GM21367 (cell line): Measurements from ENCODE around the gene LRTM2.

Experiments
- ATAC-seq: cut with Tn5 transposase; IDR thresholded peaks from one replicate; pipeline ENCODE4 v1.9.1; 2021; ENCODE audit not compliant: unreplicated experiment

Gene LRTM2

DNA sequence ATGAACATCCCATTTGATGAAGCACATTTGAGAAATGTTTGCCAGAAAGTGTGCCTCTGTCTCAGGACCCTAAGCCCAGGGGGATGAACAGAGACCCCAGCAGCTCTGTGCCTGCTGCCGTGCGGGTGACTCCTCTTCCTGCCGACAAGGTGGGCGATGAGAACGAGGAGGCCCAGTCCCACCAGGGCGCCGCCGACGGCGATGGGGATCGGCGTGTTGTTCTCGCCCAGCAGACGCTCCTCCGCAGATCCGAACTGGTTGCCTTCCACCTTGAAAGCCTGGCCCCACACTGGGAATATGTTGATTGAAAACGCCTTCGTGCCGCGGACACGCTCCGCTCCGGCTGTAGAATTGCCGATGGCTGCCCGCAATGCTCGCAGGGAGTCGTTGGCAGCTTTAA lies 44.1 kb downstream of the LRTM2 start:
- ATAC-seq: no peak

DNA sequence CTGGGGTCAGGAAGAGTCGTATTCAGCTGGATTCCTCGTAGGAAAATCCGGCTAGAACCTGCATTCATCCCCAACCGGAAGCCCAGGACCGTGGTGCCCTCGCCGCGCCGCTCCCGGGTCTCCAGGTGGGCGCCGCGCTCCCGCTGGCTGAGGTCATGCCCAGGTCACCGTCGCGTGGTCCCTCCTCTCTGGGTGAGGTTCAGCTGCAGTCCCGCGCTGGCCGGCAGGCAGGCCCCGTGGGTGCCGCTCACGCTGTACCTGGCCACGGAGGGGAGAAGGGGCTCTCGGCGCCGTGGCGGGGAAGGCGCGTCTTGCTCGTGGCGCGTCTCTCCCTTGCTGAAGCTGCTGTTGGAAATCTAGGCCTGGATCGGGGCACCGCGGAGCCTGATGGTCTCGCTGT lies 44.5 kb downstream of the LRTM2 start:
- ATAC-seq: no peak

DNA sequence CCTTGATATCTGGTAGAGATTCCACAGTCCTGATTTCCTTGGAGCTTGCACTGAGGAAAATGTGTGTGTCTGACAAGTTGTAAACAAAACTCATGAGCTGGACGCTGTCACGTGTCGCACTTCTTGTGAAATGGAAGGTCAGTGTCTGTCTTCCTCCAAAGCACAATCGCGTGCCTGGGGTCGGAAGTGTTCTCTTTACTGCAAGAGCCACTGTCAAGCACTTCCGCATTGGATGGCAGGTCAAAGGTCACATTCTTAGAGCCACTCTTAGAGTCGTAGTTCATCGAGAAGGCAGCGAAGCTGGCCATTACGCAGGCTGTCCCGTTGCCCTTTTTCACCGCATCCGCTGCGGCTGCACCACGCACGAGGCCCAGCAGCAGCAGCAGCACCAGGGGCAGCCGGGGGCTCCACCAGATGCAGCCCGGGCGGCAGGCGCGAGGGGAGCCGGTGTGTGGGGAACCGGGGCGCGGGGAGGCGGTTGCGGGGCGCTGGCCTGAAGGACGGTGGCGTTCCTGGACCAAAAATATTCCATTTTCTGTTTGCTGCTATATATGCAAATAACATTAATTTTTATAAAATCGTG lies 45.0 kb downstream of the LRTM2 start:
- no peak for ATAC-seq

DNA sequence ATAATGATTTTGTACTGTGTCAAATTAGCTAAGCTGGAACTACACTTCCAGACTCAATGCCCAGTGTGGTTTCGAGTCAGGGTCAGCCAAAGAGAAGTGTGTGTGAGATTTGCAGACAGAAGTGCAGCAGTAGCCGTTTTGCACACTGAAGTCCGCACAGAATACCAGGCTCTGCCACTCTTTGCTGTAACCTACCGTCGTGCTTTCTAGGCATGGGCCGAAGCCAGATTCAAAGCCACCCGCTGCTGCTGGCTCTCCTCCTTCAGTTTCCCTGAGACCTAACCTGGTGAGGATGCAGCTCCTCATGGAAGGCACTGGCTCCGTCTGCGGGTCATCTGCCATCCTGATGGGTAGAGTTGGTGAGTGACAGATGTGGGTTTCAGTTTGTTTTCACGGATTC lies 48.8 kb downstream of the LRTM2 start:
- ATAC-seq: no peak

DNA sequence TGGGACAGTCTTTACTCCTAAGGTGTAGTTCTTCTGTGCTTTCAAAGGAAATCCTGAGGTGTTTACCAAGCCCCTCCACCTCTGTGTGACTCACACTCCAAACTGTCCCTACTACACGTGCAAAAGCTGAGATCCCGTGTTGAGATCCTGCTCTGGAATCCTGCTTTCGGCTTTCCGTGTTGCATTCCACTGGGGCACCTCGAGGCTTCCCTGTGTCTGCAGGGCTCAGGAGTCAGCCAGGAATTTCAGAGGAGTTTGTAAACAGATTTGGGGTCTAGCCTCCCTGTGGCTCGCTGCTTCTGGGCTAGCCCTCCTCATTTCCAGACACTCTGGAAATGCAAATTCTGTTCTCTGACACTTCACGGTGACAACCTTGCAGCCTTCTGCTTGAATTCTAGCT lies 49.7 kb downstream of the LRTM2 start:
- ATAC-seq: no peak

DNA sequence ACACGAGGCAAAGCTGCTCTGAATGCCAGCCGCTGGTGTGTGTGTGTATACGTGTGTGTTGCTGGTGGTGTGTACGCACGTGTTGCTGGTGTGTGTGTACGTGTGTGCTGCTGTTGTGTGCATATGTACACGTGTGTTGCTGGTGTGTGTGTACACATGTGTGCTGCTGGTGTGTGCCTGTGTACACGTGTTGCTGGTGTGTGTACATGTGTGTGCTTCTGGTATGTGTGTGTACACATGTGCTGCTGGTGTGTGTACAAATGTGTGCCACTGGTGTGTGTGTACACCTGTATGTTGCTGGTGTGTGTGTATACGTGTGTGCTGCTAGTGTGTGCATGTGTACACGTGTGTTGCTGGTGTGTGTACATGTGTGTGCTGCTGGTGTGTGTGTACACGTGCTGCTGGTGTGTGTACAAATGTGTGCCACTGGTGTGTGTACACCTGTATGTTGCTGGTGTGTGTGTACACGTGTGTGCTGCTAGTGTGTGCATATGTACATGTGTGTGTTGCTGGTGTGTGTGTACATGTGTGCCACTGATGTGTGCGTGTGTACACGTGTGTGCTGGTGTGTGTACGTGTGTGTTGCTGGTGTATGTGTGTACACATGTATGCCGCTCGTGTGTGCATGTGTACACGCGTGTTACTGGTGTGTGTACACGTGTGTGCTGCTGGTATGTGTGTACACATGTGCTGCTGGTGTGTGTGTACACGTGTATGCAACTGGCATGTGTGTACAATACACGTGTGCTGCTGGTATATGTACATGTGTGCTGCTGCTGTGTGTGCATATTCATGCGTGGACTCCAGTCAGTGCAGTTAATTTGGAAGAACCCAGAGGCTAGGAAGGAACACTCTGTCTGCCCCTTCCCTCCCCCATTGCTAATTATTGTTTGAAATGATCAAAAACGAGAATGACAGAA lies 50.9 kb downstream of the LRTM2 start:
- no peak for ATAC-seq

DNA sequence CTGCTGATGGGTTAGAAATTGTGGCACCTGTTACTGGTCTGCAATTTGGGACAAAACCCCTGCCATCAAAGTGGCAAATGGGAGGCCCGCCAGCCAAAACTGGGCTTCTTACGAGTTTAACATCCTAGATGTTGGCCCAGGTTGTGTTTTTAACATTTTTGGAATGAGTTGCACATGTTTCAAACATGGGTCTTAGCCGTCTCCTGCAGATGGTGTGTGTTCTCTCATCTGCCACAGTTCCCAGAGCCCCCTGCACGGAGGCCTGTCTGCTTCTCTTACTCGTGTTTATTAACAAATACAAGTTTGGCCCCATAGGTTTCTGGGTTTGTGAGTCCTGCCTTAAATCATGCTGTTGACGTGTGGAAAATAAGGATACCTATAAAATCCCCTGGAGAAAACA lies 51.6 kb downstream of the LRTM2 start:
- ATAC-seq: no peak

DNA sequence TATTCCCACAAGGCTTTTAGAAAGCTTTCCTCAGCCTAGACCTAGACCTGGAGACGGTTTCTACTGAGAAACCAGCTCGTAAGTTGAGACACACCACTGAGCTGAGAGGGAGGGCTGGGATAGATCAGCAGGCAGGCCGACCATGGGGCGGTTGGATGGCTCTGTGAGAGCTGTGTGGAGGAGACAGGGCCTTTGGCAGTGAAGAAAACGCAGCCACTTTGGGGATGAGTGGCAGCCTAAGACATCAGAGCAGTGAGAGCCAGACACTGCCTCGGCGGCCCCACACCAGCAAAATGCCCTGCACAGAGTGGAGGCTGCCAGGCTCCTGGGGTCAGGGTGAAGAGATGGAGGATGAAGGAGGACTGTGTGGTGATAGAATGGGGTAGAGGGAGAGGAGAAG lies 52.1 kb downstream of the LRTM2 start:
- no peak for ATAC-seq

DNA sequence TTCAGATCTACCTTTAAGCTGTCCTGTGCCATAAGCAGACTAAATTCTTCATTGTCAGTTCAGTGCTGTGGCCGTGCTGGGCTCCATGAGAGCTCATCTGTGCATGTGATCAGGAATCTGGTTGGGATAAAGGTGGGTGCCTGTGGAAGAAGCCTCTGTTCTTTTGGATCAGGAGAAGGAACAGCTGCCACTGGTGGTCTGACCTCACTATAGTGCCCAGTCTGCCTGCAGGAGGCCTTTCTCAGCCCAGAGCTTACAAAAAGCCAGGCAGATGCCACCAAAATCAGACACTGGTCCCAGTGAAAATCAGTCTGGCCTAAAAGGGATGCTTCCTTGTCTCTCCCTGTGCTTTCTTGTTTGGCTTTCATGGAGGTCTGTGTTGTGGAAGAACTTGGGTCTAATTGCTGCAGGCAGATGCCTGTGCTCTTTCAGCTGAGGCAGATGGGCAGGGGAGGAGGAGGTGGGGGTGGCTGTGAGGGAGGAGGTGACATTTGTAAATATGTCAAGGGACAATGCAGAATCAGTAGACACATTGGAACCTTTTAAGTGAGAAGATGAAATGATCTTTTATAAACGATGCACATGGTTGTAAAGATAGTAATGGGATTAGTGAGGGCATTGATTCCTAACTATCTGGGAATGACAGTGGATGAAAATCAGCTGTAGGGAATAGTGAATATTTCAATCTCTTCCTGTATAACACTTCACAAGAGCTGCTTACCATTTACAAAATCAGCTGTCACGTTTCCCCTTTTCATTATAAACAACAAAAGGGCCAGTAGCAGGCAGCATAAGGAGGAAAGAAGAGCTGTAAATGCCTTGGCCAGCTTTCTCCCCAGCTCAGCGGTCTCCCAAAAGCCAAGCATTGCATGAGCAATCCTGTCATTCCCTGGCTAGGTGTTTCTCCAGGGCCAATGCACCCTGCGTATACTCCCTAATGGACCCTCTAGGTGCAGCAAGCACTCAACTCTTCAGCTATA lies 53.5 kb downstream of the LRTM2 start:
- ATAC-seq: no peak

DNA sequence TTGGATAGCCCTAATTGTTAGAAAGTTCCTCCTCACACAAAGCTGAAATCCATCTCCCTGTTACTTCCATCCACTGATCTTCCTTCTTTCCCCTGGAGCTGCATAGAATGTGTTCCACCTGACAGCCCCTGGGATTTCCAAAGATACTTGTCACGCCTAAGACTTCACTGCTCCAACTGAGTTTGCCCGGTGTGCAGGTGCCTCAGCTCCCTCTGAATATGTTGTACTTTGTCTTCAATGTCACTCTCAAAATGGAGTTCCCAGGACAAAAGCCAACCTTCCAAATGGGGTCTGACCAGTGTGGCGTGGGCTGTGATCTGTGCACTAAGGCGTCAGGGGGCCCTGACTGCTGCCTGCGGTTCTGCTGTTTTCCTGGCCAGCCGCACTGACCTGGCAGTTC lies 55.2 kb downstream of the LRTM2 start:
- no peak for ATAC-seq

DNA sequence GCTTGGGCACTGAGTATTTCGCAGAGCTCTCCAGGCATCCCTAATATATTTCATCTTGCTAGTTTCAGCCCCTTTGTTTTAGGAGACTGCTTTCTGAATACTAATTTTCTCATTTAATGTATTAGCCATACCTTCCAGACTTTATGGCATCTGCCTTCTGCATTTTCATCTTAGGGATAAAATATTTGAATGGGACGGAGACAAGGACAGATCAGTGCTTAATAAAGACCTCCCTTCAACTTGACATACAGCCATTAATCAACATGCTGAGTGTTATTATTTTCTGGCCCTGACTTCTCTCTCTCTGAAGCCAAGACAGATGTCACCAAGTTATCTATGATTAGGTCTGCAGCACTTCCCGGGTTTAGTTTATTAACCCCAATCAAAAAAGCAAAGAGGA lies 55.7 kb downstream of the LRTM2 start:
- no peak for ATAC-seq

DNA sequence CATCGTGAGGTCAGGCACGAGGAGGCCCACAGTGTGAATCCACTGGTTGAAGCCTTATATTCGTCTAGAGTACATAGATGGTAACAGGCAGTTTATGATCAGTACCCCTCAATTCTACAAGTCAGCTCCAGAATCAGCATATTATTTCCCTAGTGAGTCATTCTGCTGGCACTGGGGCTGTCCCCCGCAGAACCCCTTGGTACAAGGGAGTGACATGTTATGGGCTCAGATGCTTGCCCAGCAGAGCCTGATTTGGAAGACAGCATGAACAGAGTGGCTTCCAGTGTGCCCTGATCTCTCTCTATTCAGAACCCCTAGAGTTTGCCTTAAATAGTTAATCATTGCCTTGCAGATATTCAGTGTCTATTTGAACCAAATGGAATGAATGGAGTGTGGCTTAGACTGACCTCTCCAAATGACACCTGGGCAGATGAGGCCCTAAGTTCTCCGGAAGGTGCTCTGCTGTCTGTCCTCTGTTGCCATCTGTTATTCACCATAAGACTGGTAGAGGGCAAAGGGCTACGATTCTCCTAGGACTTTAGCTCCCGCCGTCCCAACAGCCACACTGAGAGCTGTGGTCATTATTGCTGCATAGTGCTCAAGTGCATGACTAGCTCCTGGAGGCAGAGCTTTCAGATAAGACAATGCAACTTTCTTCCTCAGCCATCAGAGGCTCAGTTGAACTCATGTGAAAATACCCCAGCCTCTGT lies 57.0 kb downstream of the LRTM2 start:
- ATAC-seq: no peak

DNA sequence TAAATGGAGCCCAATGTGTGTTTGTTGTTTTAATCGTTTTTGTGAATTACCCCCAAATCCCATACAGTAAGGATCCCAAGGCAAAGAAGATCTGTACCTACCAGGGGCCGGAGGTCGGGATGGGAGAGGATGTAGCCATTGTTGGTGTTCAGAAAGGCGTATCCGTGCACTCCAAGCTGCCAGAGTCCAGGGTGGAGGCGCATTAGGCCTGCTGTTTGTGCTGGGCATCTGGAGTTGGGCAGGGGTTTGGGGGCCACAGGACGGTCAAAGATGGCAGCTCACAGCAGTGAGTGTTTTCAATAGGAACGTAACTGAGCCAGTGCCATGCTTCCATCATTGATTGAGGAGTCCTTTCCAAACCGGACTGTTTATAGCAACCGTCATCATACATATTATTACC lies 57.8 kb downstream of the LRTM2 start:
- no peak for ATAC-seq

DNA sequence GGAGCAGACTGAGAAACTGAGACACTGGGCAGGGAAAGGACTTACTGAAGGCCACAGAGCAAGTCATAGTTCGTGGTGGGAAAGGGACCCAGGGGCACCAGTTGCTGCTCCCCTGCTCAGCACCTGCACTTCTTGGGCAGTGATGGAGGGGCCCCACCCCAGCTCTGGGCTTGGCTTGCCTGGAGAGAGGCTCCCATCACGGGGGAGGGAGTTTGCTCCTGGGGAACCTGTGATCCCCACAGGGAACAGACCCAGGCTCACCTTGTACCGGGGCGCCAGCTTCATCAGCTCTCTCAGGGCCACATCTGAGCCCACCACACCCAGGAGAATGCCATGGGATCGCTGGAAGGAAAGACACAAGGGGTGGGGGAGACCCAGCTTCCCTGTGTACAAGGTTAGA lies 58.3 kb downstream of the LRTM2 start:
- no peak for ATAC-seq

DNA sequence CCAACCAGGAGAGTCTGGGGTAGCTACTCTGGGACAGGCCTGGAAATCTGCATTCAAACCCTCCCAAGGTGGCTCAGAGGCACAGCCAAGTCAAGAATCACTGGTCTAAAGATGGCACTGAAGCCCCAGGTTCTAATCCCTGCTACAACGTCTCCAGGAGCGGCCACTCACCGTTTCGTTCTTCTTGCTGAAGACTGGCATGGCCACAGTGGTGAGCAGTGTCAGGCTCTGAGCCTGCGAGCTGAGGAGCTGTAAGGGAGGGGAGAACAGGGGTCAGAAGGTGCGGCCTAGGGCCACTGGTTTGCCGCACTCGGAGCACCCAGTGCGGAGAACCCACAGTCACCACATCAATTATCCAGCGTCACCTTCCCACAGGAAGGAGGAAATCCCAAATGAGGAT lies 59.3 kb downstream of the LRTM2 start:
- ATAC-seq: no peak

DNA sequence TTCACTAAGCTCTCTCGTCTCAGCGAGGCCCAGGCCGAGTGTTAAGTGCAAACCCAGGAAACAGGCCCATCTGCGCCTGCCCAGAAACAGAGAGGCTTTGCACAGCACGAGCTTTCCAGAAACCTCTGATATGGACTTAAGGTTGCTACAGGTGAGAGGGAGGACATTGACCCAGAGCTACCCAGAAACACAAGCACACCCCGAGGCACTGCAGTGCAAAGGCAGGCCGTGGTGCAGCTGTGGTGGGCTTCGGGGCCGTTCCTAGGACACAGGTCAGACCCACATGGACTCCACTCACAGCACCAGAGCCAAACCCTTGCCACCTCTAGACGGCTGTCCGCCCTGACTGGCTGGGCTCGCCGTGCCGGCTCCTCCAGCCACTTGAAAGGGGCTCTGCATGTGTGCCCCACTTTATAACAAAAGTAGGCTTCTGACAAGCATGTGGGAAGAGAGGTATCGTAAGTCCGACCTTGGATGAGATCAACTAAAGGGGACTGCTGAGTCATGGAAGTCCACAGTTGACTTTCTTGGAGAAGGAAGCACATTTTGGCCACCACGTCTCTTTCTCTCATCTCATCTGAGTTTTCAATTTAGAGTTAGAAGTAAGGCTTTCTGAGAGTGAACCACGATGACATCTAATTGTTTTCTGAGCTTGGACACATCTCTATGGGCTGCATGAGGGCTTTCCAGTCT lies 59.9 kb downstream of the LRTM2 start:
- ATAC-seq: no peak

DNA sequence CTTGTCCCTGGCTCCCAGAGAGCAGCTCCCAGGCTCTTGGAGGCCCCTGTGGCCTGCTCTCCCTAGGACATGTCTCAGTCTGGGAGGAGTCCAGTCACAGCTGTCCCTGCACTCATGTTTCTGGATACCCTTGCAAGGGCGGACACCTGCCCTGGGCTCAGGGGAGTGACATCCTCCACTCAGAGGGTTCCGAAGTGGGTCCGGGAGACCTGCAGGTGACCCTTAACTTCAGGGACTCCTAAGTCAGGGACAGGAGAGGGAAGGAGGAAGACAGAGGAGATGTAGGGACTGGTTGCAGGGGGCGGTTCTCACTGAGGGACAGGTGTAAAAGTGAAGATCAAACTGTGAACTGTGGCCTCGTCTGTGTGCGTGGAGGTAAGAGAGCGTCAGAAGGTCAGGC lies 60.5 kb downstream of the LRTM2 start:
- no peak for ATAC-seq

DNA sequence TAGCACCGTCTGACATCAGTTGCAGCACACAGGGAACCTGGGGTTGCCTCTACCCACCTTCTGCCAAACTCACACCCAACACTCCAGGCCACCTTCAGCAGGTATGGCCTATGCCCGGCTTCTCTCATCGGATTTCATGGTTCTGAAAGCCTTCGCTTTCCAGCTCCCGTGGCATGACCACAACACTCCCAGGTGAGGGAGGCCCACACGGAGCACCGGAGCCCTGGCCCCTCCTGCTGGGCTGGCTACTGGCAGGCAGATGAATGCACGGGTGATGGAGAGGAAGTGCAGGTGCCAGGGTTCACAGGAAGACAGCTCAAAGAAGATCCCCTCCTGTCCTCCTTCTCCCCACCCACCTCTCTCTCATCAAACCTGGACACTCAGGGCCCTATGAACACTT lies 60.9 kb downstream of the LRTM2 start:
- ATAC-seq: no peak

DNA sequence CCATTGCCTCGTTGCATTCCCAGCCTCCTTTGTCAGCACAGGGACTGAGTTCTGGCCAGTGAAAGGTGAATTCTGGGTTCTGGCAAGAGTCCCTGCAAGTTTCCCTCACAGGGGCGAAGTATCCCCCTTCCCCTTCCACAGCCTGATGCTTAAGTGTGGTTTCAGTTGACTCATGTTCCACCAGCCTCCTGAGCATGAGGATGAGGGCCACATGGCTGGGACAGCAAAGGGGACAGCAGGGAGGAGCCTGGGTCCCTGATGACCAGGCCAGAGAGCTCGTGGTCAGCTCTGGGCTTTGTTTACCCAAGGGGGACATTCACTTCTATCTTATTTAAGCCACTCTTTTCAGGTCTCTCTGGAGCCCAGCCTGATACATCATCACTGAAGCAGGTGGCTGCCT lies 61.6 kb downstream of the LRTM2 start:
- ATAC-seq: no peak

DNA sequence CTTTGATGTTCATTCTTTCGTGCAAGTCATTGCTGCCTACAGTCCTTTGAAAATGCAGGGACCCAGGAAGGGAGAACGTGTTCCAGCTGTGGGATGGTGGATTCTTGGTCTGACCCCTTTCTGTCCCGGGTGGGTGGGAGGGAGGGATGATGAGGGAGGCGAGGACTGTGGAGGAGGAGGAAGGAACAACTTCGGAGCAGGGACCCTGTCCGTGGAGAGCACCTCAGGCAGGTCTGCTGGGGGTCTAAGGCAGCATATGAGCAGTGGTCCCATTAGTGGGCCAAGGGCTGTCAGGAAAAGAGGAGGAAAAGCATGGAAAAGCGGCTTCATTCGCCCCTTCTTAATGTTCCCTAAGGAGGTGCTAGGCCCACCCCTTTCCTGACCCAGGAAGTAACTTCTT lies 62.0 kb downstream of the LRTM2 start:
- ATAC-seq: no peak
